NOMO-1 treated with dmso at 0.1 percent for 144 hours (cell line): ENCODE data around the gene SUGCT.
A peak's percentile ranks its signal among the peaks of the same experiment; 100 is the strongest.

ENCODE experiments used
- DNase-seq: peaks from one replicate; lab custom pipeline; 2025; ENCODE audit not compliant: unreplicated experiment; lab: John Stamatoyannopoulos, UW

The SUGCT gene

GRCh38 chr7:40315277-40315676, 180.5 kb downstream of the SUGCT start:
- DNase-seq = no peak

GRCh38 chr7:40316176-40316575, 181.4 kb downstream of the SUGCT start:
- DNase-seq = no peak

GRCh38 chr7:40324914-40325313, 190.1 kb downstream of the SUGCT start:
- no peak for DNase-seq

- no peak for DNase-seq
Measured at GRCh38 chr7:40327113-40327512, 192.3 kb downstream of the SUGCT start.

- no peak for DNase-seq
Measured at GRCh38 chr7:40327873-40328272, 193.1 kb downstream of the SUGCT start.

GRCh38 chr7:40329601-40330153, 194.9 kb downstream of the SUGCT start:
- DNase-seq = peak; percentile 4

- no peak for DNase-seq
Measured at GRCh38 chr7:40330408-40330807, 195.6 kb downstream of the SUGCT start.

- DNase-seq = no peak
Measured at GRCh38 chr7:40331915-40332314, 197.1 kb downstream of the SUGCT start.

GRCh38 chr7:40332516-40332915, 197.7 kb downstream of the SUGCT start:
- DNase-seq = no peak

GRCh38 chr7:40341836-40342235, 207.0 kb downstream of the SUGCT start:
- DNase-seq = no peak

GRCh38 chr7:40346554-40346953, 211.7 kb downstream of the SUGCT start:
- DNase-seq = no peak

- no peak for DNase-seq
Measured at GRCh38 chr7:40348126-40348728, 213.4 kb downstream of the SUGCT start.

- DNase-seq = no peak
Measured at GRCh38 chr7:40350100-40350499, 215.3 kb downstream of the SUGCT start.

GRCh38 chr7:40354711-40355110, 219.9 kb downstream of the SUGCT start:
- DNase-seq = no peak

GRCh38 chr7:40356312-40356711, 221.5 kb downstream of the SUGCT start:
- DNase-seq = no peak

- DNase-seq = no peak
Measured at GRCh38 chr7:40356871-40357709, 222.3 kb downstream of the SUGCT start.

GRCh38 chr7:40369641-40370277, 235.0 kb downstream of the SUGCT start:
- DNase-seq = no peak

- no peak for DNase-seq
Measured at GRCh38 chr7:40371806-40372440, 237.1 kb downstream of the SUGCT start.

- DNase-seq = no peak
Measured at GRCh38 chr7:40374575-40374974, 239.8 kb downstream of the SUGCT start.

- DNase-seq = no peak
Measured at GRCh38 chr7:40380111-40380510, 245.3 kb downstream of the SUGCT start.

GRCh38 chr7:40382145-40382544, 247.3 kb downstream of the SUGCT start:
- DNase-seq = peak; percentile 52
